MM.1S (cell line): ENCODE results near the gene LLPH.

Experiments
- DNase-seq: peaks from one replicate; pipeline ENCODE4 v3.0.0-alpha.2; 2015
- H2AFZ ChIP-seq: fragments of 300-600 bp; sonication (generic); 2 replicates; pipeline ENCODE4 v1.6.0; 2016; ENCODE audit warnings: antibody characterized with exemption, low read length
- H3F3A ChIP-seq: fragments of 300-600 bp; sonication (generic); 2 replicates; pipeline ENCODE4 v1.6.1; 2016; ENCODE audit warnings: mild to moderate bottlenecking, antibody characterized with exemption, low read length, moderate library complexity, mixed read lengths; ENCODE audit not compliant: insufficient read depth
- H3K27ac ChIP-seq: fragments of 300-600 bp; sonication (generic); 2 replicates; pipeline ENCODE4 v1.5.1; 2016; ENCODE audit warnings: mild to moderate bottlenecking, low read length
- H3K27me3 ChIP-seq: fragments of 300-600 bp; sonication (generic); replicated peaks from 2 replicates; pipeline ENCODE4 v1.6.0; 2016; ENCODE audit warnings: low read length; ENCODE audit not compliant: insufficient read depth
- H3K36me3 ChIP-seq: fragments of 300-600 bp; sonication (generic); replicated peaks from 2 replicates; pipeline ENCODE4 v1.6.1; 2016; ENCODE audit warnings: mild to moderate bottlenecking, low read length, mixed read lengths; ENCODE audit not compliant: insufficient read depth
- H3K4me1 ChIP-seq: fragments of 300-600 bp; sonication (generic); 2 replicates; pipeline ENCODE4 v1.6.1; 2016; ENCODE audit warnings: low read length, mixed read lengths
- H3K4me2 ChIP-seq: fragments of 300-600 bp; sonication (generic); 2 replicates; pipeline ENCODE4 v1.6.0; 2016; ENCODE audit warnings: low read depth, low read length
- H3K4me3 ChIP-seq: fragments of 300-600 bp; sonication (generic); 2 replicates; pipeline ENCODE4 v1.5.1; 2016; ENCODE audit warnings: low read length, mixed read lengths
- H3K79me2 ChIP-seq: fragments of 300-600 bp; sonication (generic); 2 replicates; pipeline ENCODE4 v1.6.1; 2016; ENCODE audit warnings: mixed run types, low read length, mixed read lengths
- H3K9ac ChIP-seq: fragments of 300-600 bp; sonication (generic); 2 replicates; pipeline ENCODE4 v1.6.1; 2016; ENCODE audit warnings: low read length, mixed read lengths
- H3K9me2 ChIP-seq: fragments of 300-600 bp; sonication (generic); replicated peaks from 2 replicates; pipeline ENCODE4 v1.6.1; 2016; ENCODE audit warnings: mild to moderate bottlenecking, low read length, mixed read lengths; ENCODE audit not compliant: insufficient read depth
- H3K9me3 ChIP-seq: fragments of 300-600 bp; sonication (generic); replicated peaks from 2 replicates; pipeline ENCODE4 v1.6.1; 2016; ENCODE audit warnings: mild to moderate bottlenecking, low read length, mixed read lengths; ENCODE audit not compliant: insufficient read depth
- H4K20me1 ChIP-seq: fragments of 300-600 bp; sonication (generic); 2 replicates; pipeline ENCODE4 v1.6.1; 2016; ENCODE audit warnings: mild to moderate bottlenecking, low read length, moderate library complexity, mixed read lengths; ENCODE audit not compliant: insufficient read depth
- CTCF ChIP-seq: fragments of 300-600 bp; sonication (generic); IDR thresholded peaks from 2 replicates; pipeline ENCODE4 v1.5.1; 2016; ENCODE audit warnings: antibody characterized with exemption, low read length, mixed read lengths
- EZH2 ChIP-seq: fragments of 300-600 bp; sonication (generic); optimal IDR thresholded peaks from 2 replicates; pipeline ENCODE3; 2017; ENCODE audit warnings: low read depth, mild to moderate bottlenecking, antibody characterized with exemption, low read length, mixed read lengths
- EZH2phosphoT487 ChIP-seq: fragments of 300-600 bp; sonication (generic); IDR thresholded peaks from 2 replicates; pipeline ENCODE4 v1.6.1; 2018; ENCODE audit warnings: antibody characterized with exemption, low read length

LLPH gene

DNA sequence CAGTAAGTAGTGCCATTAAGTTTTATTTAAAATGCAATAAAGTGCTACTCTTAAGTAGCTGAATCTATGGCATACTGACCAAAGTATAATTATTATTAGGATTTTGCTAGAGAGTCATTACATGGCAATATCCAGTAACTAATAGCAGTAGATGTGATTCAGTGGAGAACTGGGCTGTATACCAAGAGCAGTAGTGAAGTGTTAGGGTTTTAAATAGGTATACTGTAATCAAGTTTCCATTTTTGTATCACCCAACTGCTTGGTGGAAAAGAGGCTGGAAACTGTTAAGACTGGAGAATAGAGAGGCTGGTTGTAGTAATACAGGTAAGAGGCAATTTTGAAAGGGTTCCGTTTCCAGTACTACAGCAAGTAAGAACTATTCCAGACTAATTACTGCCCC lies 13.3 kb upstream of the LLPH start:
- Histone ChIP-seq H3K27ac (no peak overlapping the region), H3K4me1 (peaks cover 8% of the 10 kb centered on the region; the same call in 1 of the 2 replicates), H3F3A (no peaks in the 10 kb centered on the region; the same call in 1 of the 2 replicates), H4K20me1 (no peaks in the 10 kb centered on the region), H3K27me3 (no peaks in the 10 kb centered on the region), H2AFZ (no peak overlapping the region), H3K79me2 (no peaks in the 10 kb centered on the region), H3K9me3 (no peaks in the 10 kb centered on the region), H3K4me3 (no peak overlapping the region), H3K9ac (no peak overlapping the region), H3K36me3 (no peaks in the 10 kb centered on the region; the same call in 1 of the 2 replicates), H3K4me2 (no peak overlapping the region), H3K9me2 (no peaks in the 10 kb centered on the region)
- TF ChIP-seq CTCF (no peak), EZH2phosphoT487 (no peak), EZH2 (no peak)
- DNase-seq = no peak

- H3K4me2 ChIP-seq = no peak overlapping the region
- H3K9ac ChIP-seq = no peak overlapping the region
- no peak overlapping the region for H2AFZ ChIP-seq
Measured at GRCh38 chr12:66142826-66143225, 12.3 kb upstream of the LLPH start.

GRCh38 chr12:66141299-66141698 lies 10.7 kb upstream of the LLPH start:
- Histone ChIP-seq H3K9me3 (no peaks in the 10 kb centered on the region), H3K27ac (no peak overlapping the region), H3K27me3 (no peaks in the 10 kb centered on the region), H3F3A (no peaks in the 10 kb centered on the region; the same call in 1 of the 2 replicates), H3K9ac (no peak overlapping the region), H3K4me2 (no peak overlapping the region), H3K79me2 (no peaks in the 10 kb centered on the region), H3K4me1 (peaks cover 8% of the 10 kb centered on the region; the same call in 1 of the 2 replicates), H3K4me3 (no peak overlapping the region), H4K20me1 (no peaks in the 10 kb centered on the region), H3K9me2 (no peaks in the 10 kb centered on the region), H3K36me3 (peaks cover 4% of the 10 kb centered on the region; the same call in 1 of the 2 replicates), H2AFZ (no peak overlapping the region)
- DNase-seq = no peak
- TF ChIP-seq EZH2phosphoT487 (no peak), EZH2 (no peak), CTCF (no peak)

More at GRCh38 chr12:66142826-66143225, 12.3 kb upstream of the LLPH start:
- no peaks in the 10 kb centered on the region for H4K20me1 ChIP-seq
- H3K4me1 ChIP-seq = peaks cover 8% of the 10 kb centered on the region; the same call in 1 of the 2 replicates
- no peaks in the 10 kb centered on the region for H3K79me2 ChIP-seq
- no peaks in the 10 kb centered on the region for H3K9me2 ChIP-seq
- no peak for TF ChIP-seq EZH2
- TF ChIP-seq EZH2phosphoT487 = no peak
- no peak for TF ChIP-seq CTCF
- H3K27ac ChIP-seq = no peak overlapping the region
- H3K9me3 ChIP-seq = no peaks in the 10 kb centered on the region
- H3K4me3 ChIP-seq = no peak overlapping the region
- no peak for DNase-seq
- no peaks in the 10 kb centered on the region; the same call in 1 of the 2 replicates for H3F3A ChIP-seq
- no peaks in the 10 kb centered on the region for H3K27me3 ChIP-seq
- H3K36me3 ChIP-seq = peaks cover under 1% of the 10 kb centered on the region; the same call in 1 of the 2 replicates
